ENCODE results near the gene ZNF540.

ZNF540 gene

GRCh38 chr19:37594304-37594981 is at the start of gene ZNF540, which contains the start of gene ZNF571:
TSS of gene ZNF540 (plus strand) at chr19:37594876. CDS start at chr19:37598448, 3,572 bp downstream.
TSS of gene ZNF571 (minus strand) at chr19:37594792. CDS start at chr19:37586676, 8,116 bp downstream.
- no peak for TF ChIP-seq CTCF (IDR thresholded peaks at IDR 0.05; ENCODE audit: control insufficient read depth, insufficient read depth, low read depth, low read length, missing control alignments)
- peak within 1 kb of the TSS; percentile 86 for H3K4me3 ChIP-seq (ENCODE audit: control insufficient read depth, low read depth, low read length)
- peak; percentile 75 for DNase-seq (ENCODE audit: low read depth)

GRCh38 chr19:37551129-37551993 is 43.3 kb upstream of the ZNF540 start:
- peak; percentile 59 for TF ChIP-seq CTCF (IDR thresholded peaks at IDR 0.05; ENCODE audit: control insufficient read depth, insufficient read depth, low read depth, low read length, missing control alignments)
- H3K4me3 ChIP-seq (ENCODE audit: control insufficient read depth, low read depth, low read length): peak overlapping the region; percentile 88
- DNase-seq (ENCODE audit: low read depth): no peak

GRCh38 chr19:37563518-37563917 is 31.2 kb upstream of the ZNF540 start:
- no peak overlapping the region for H3K4me3 ChIP-seq (ENCODE audit: control insufficient read depth, low read depth, low read length)
- DNase-seq (ENCODE audit: low read depth): no peak
- TF ChIP-seq CTCF (IDR thresholded peaks at IDR 0.05; ENCODE audit: control insufficient read depth, insufficient read depth, low read depth, low read length, missing control alignments): no peak

- no peak overlapping the region for H3K4me3 ChIP-seq (ENCODE audit: control insufficient read depth, low read depth, low read length)
Observed at GRCh38 chr19:37564624-37565369, 29.9 kb upstream of the ZNF540 start.

GRCh38 chr19:37565370-37565669 is 29.4 kb upstream of the ZNF540 start:
- H3K4me3 ChIP-seq (ENCODE audit: control insufficient read depth, low read depth, low read length): no peak overlapping the region
- no peak for TF ChIP-seq CTCF (IDR thresholded peaks at IDR 0.05; ENCODE audit: control insufficient read depth, insufficient read depth, low read depth, low read length, missing control alignments)
- DNase-seq (ENCODE audit: low read depth): no peak

More at GRCh38 chr19:37564624-37565369, 29.9 kb upstream of the ZNF540 start:
- TF ChIP-seq CTCF (IDR thresholded peaks at IDR 0.05; ENCODE audit: control insufficient read depth, insufficient read depth, low read depth, low read length, missing control alignments): no peak
- DNase-seq (ENCODE audit: low read depth): no peak

- no peak for DNase-seq (ENCODE audit: low read depth)
Observed at GRCh38 chr19:37572203-37572602, 22.5 kb upstream of the ZNF540 start.

More at GRCh38 chr19:37572203-37572602, 22.5 kb upstream of the ZNF540 start:
- no peak for TF ChIP-seq CTCF (IDR thresholded peaks at IDR 0.05; ENCODE audit: control insufficient read depth, insufficient read depth, low read depth, low read length, missing control alignments)
- no peak overlapping the region for H3K4me3 ChIP-seq (ENCODE audit: control insufficient read depth, low read depth, low read length)

Data from AG09309 (cell line).